Central memory CD4-positive, alpha-beta T cell (primary cell): ENCODE data around the gene PTCRA.
"Not testable (repeated sequence)": the region's sequence is repeated elsewhere in the genome, so short reads cannot be mapped to it uniquely, and the experiment has no call there.

Experiments
- DNase-seq: peaks from one replicate; pipeline ENCODE4 v3.0.0; 2022
- total RNA-seq, 3 experiments: gene quantifications; one replicate each; lab custom pipeline; 2026; lab: John Stamatoyannopoulos, UW

The PTCRA gene
- total RNA-seq, result 0 to 0.04 (median 0) reads per million in 3 experiments

GRCh38 chr6:42915732-42916131, at the start of gene PTCRA:
Gene PTCRA, plus strand, starts transcription at chr6:42916053. Its CDS starts 17 bp downstream, at chr6:42916070.
- DNase-seq, result no peak

GRCh38 chr6:42870145-42870936, 45.5 kb upstream of the PTCRA start:
- DNase-seq, result no peak

- no peak for DNase-seq
Observed at GRCh38 chr6:42871711-42872110, 44.1 kb upstream of the PTCRA start.

- no peak for DNase-seq
Observed at GRCh38 chr6:42873313-42873712, 42.5 kb upstream of the PTCRA start.

- DNase-seq, result no peak
Observed at GRCh38 chr6:42877695-42878094, 38.2 kb upstream of the PTCRA start.

GRCh38 chr6:42879372-42880239, 36.2 kb upstream of the PTCRA start, which contains the start of gene RPL7L1:
Gene RPL7L1, plus strand, starts transcription at chr6:42879616. Its CDS starts 295 bp downstream, at chr6:42879911.
- peak; percentile 89 for DNase-seq

- DNase-seq, result not testable (repeated sequence)
Observed at GRCh38 chr6:42880240-42880817, 35.5 kb upstream of the PTCRA start.

GRCh38 chr6:42880871-42881270, 35.0 kb upstream of the PTCRA start:
- not testable (repeated sequence) for DNase-seq

GRCh38 chr6:42885702-42886101, 30.2 kb upstream of the PTCRA start:
- DNase-seq, result no peak

- not testable (repeated sequence) for DNase-seq
Observed at GRCh38 chr6:42888201-42888600, 27.7 kb upstream of the PTCRA start.

- no peak for DNase-seq
Observed at GRCh38 chr6:42889815-42890214, 26.0 kb upstream of the PTCRA start.

- peak; percentile 88 for DNase-seq
Observed at GRCh38 chr6:42890311-42891198, 25.3 kb upstream of the PTCRA start.

- no peak for DNase-seq
Observed at GRCh38 chr6:42891199-42891722, 24.6 kb upstream of the PTCRA start.

GRCh38 chr6:42894041-42894828, 21.6 kb upstream of the PTCRA start:
- DNase-seq, result not testable (repeated sequence)

- no peak for DNase-seq
Observed at GRCh38 chr6:42896178-42896719, 19.6 kb upstream of the PTCRA start.

GRCh38 chr6:42898891-42899361, 16.9 kb upstream of the PTCRA start:
- DNase-seq, result peak; percentile 59

GRCh38 chr6:42899871-42900270, 16.0 kb upstream of the PTCRA start:
- no peak for DNase-seq

GRCh38 chr6:42901538-42901957, 14.3 kb upstream of the PTCRA start:
- DNase-seq, result peak; percentile 73

GRCh38 chr6:42902429-42903263, 13.2 kb upstream of the PTCRA start:
- not testable (repeated sequence) for DNase-seq
